ENCODE data around the gene ATG4C. TPM values are rescaled to one million over a fixed set of nuclear protein-coding genes. Genes with fewer than 3 reads are reported as not detected.

ATG4C gene
- total and polyA plus RNA-seq, 2 donors (not counting 3 experiments of a cell fraction or from before 2014, with no cell fraction given), result 2.8 to 11.8 TPM

- no TSS peak for BruUV-seq (replicated peaks)
- Histone ChIP-seq H3K36me3 (ENCODE audit: control insufficient read depth in 2 of 2, extremely low read depth in 1 of 2, insufficient read depth in 2 of 2, low read length in 2 of 2) (no peaks in the 10 kb centered on the region), H3K4me1 (ENCODE audit: control insufficient read depth, extremely low read depth, insufficient read depth, low read length) (no peaks in the 10 kb centered on the region), H3K79me2 (ENCODE audit: control insufficient read depth, insufficient read depth, low read length) (no peaks in the 10 kb centered on the region), H3K9ac (replicated peaks; ENCODE audit: extremely low read depth, insufficient read depth, low read length) (no peak overlapping the region), H3K27ac (ENCODE audit: insufficient read depth, low read depth, low read length) (no peak overlapping the region), H3K4me2 (ENCODE audit: insufficient read depth, low read length) (no peak overlapping the region), H3K9me1 (replicated peaks; ENCODE audit: control insufficient read depth, extremely low read depth, insufficient read depth, low read length) (no peaks in the 10 kb centered on the region), H4K20me1 (replicated peaks; ENCODE audit: control insufficient read depth, extremely low read depth, insufficient read depth, low read length) (no peaks in the 10 kb centered on the region), H3K9me3 (replicated peaks; ENCODE audit: control insufficient read depth, insufficient read depth, low read length) (no peaks in the 10 kb centered on the region), H3K27me3 (ENCODE audit: control insufficient read depth in 2 of 2, insufficient read depth in 2 of 2, low read length in 2 of 2) (peaks cover 1 to 10% of the 10 kb centered on the region in 2 experiments), H2AFZ (ENCODE audit: low read depth, low read length) (no peak overlapping the region), H3K4me3 (replicated peaks in 1 of 3; ENCODE audit: insufficient read depth in 1 of 3, low read depth in 1 of 3, low read length in 3 of 3) (no peak overlapping the region)
- ChIA-PET POLR2A (no interaction called here), CTCF (interaction anchor here (0.8 to 1.2 kb wide), 4 partner anchors 8 to 626 kb away, joined by 3 to 7 read pairs (median 4); no protein-coding TSS in a partner anchor)
- peak; percentile 39 for DNase-seq (ENCODE audit: low read depth, low spot score)
- peak; percentile 69 for FAIRE-seq
- dilution Hi-C loops (cut with MboI; ENCODE audit: extremely low pct_ligation_motif_present, low sequenced_read_pairs), result no loop called here
- intact Hi-C loops (cut with micrococcal nuclease), result loop anchor here (1.0 to 5.0 kb wide), 2 partner anchors 237 to 625 kb away; no protein-coding TSS in a partner anchor
- TF ChIP-seq, protein P1, sequence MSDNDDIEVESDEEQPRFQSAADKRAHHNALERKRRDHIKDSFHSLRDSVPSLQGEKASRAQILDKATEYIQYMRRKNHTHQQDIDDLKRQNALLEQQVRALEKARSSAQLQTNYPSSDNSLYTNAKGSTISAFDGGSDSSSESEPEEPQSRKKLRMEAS (IDR thresholded peaks at IDR 0.05; ENCODE audit: insufficient read depth, insufficient read length), result no peak
- TF ChIP-seq EZH2 (IDR thresholded peaks at IDR 0.05; ENCODE audit: borderline replicate concordance, low read depth, low read length, severe bottlenecking) (no peak), POLR2A (IDR thresholded peaks at IDR 0.05; ENCODE audit: low read depth, low read length) (no peak), JUN (IDR thresholded peaks at IDR 0.05; ENCODE audit: borderline replicate concordance, insufficient read depth, insufficient read length, low read depth) (no peak), POLR2AphosphoS5 (IDR thresholded peaks at IDR 0.05; ENCODE audit: insufficient read depth, low read depth, low read length) (no peak)
- TF ChIP-seq, protein P2, sequence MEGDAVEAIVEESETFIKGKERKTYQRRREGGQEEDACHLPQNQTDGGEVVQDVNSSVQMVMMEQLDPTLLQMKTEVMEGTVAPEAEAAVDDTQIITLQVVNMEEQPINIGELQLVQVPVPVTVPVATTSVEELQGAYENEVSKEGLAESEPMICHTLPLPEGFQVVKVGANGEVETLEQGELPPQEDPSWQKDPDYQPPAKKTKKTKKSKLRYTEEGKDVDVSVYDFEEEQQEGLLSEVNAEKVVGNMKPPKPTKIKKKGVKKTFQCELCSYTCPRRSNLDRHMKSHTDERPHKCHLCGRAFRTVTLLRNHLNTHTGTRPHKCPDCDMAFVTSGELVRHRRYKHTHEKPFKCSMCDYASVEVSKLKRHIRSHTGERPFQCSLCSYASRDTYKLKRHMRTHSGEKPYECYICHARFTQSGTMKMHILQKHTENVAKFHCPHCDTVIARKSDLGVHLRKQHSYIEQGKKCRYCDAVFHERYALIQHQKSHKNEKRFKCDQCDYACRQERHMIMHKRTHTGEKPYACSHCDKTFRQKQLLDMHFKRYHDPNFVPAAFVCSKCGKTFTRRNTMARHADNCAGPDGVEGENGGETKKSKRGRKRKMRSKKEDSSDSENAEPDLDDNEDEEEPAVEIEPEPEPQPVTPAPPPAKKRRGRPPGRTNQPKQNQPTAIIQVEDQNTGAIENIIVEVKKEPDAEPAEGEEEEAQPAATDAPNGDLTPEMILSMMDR (IDR thresholded peaks at IDR 0.05; ENCODE audit: extremely low read depth in 1 of 2, insufficient read depth in 1 of 2, low read depth in 1 of 2, low read length in 2 of 2), result peak; percentile 61 to 67
These were observed 128.2 kb downstream of the ATG4C start for GRCh38 chr1:62912028-62912638.

Other genes starting within 250 kb of the ATG4C start
- not detected in 2 replicates for gene ANGPTL3, start 186.6 kb upstream of the ATG4C start, total RNA-seq
- not detected in 2 replicates for gene ANGPTL3, start 186.6 kb upstream of the ATG4C start, polyA plus RNA-seq
- gene DOCK7, start 95.7 kb upstream of the ATG4C start, total RNA-seq, result 31.9 and 38.8 TPM in 2 replicates
- 8.5 and 9.4 TPM in 2 replicates for gene DOCK7, start 95.7 kb upstream of the ATG4C start, polyA plus RNA-seq